HepG2 (cell line): ENCODE results near the gene EIF4G2. TPM values are rescaled to one million over a fixed set of nuclear protein-coding genes. Genes with fewer than 3 reads are reported as not detected.

Experiments used
- ARID2 ChIP-seq: sonication (generic); formaldehyde crosslinking; IDR thresholded peaks from 2 replicates; pipeline ENCODE4 v1.8.1; 2022; ENCODE audit warnings: mild to moderate bottlenecking, missing genetic modification reagents, borderline replicate concordance
- ATF1 ChIP-seq: IDR thresholded peaks from 2 replicates; pipeline ENCODE4 v1.6.1; 2016; ENCODE audit warnings: mild to moderate bottlenecking, control low read depth
- FIP1L1 ChIP-seq: fragments of 200-400 bp; formaldehyde crosslinking; IDR thresholded peaks from 2 replicates; pipeline ENCODE4 v1.6.1; 2018; ENCODE audit warnings: low read depth, mild to moderate bottlenecking, low read length, moderate library complexity, borderline replicate concordance; ENCODE audit not compliant: insufficient read depth
- FLYWCH1 ChIP-seq: sonication (generic); formaldehyde crosslinking; IDR thresholded peaks from 2 replicates; pipeline ENCODE4 v1.8.1; 2023; ENCODE audit warnings: mild to moderate bottlenecking, missing genetic modification reagents
- FOSL2 ChIP-seq: sonication (generic); formaldehyde crosslinking; IDR thresholded peaks from 2 replicates; pipeline ENCODE4 v1.4.0; 2020; ENCODE audit warnings: missing genetic modification reagents
- GPN1 ChIP-seq: sonication (generic); formaldehyde crosslinking; IDR thresholded peaks from 2 replicates; pipeline ENCODE4 v1.5.1; 2020; ENCODE audit warnings: missing genetic modification reagents, borderline replicate concordance
- IKZF1 ChIP-seq: fragments of 450-650 bp; IDR thresholded peaks from 2 replicates; pipeline ENCODE4 v1.7.1; 2016
- KMT2A ChIP-seq: sonication (generic); formaldehyde crosslinking; IDR thresholded peaks from 2 replicates; pipeline ENCODE4 v1.4.0; 2020; ENCODE audit warnings: missing genetic modification reagents
- MTF1 ChIP-seq: sonication (generic); formaldehyde crosslinking; IDR thresholded peaks from 2 replicates; pipeline ENCODE4 v1.5.0; 2020; ENCODE audit warnings: missing genetic modification reagents
- SRY ChIP-seq: sonication (generic); formaldehyde crosslinking; IDR thresholded peaks from 2 replicates; pipeline ENCODE4 v1.8.0; 2022; ENCODE audit warnings: mild to moderate bottlenecking, missing genetic modification reagents
- SYNCRIP ChIP-seq: fragments of 200-400 bp; formaldehyde crosslinking; IDR thresholded peaks from 2 replicates; pipeline ENCODE4 v1.6.1; 2018; ENCODE audit warnings: mild to moderate bottlenecking, low read depth, low read length; ENCODE audit not compliant: insufficient read depth
- TIGD3 ChIP-seq: sonication (generic); formaldehyde crosslinking; IDR thresholded peaks from 2 replicates; pipeline ENCODE4 v1.5.1; 2020; ENCODE audit warnings: mild to moderate bottlenecking, missing genetic modification reagents, borderline replicate concordance
- U2AF2 ChIP-seq: fragments of 200-400 bp; formaldehyde crosslinking; IDR thresholded peaks from 2 replicates; pipeline ENCODE4 v1.6.1; 2017; ENCODE audit warnings: low read depth, mild to moderate bottlenecking, low read length
- ZBTB3 ChIP-seq: sonication (generic); formaldehyde crosslinking; IDR thresholded peaks from 2 replicates; pipeline ENCODE4 v1.4.0; 2020; ENCODE audit warnings: low read depth, mild to moderate bottlenecking, moderate library complexity, missing genetic modification reagents, borderline replicate concordance
- ZC3H13 ChIP-seq: sonication (generic); formaldehyde crosslinking; IDR thresholded peaks from 2 replicates; pipeline ENCODE4 v1.8.1; 2023; ENCODE audit warnings: mild to moderate bottlenecking, missing genetic modification reagents, moderate library complexity
- ZNF253 ChIP-seq: sonication (generic); formaldehyde crosslinking; IDR thresholded peaks from 2 replicates; pipeline ENCODE4 v1.8.0; 2022; ENCODE audit warnings: mild to moderate bottlenecking, missing genetic modification reagents, borderline replicate concordance
- ZNF292 ChIP-seq: sonication (generic); formaldehyde crosslinking; IDR thresholded peaks from 2 replicates; pipeline ENCODE4 v1.8.1; 2022; ENCODE audit warnings: mild to moderate bottlenecking, low read depth, missing genetic modification reagents, borderline replicate concordance
- ZNF335 ChIP-seq: sonication (generic); formaldehyde crosslinking; IDR thresholded peaks from 2 replicates; pipeline ENCODE4 v1.4.0; 2020; ENCODE audit warnings: missing genetic modification reagents
- ZNF432 ChIP-seq: sonication (generic); formaldehyde crosslinking; IDR thresholded peaks from 2 replicates; pipeline ENCODE4 v1.5.0; 2020; ENCODE audit warnings: missing genetic modification reagents, mild to moderate bottlenecking, borderline replicate concordance
- ZNF550 ChIP-seq: sonication (generic); formaldehyde crosslinking; IDR thresholded peaks from 2 replicates; pipeline ENCODE4 v1.4.0; 2020; ENCODE audit warnings: mild to moderate bottlenecking, missing genetic modification reagents, borderline replicate concordance
- ZNF562 ChIP-seq: sonication (generic); formaldehyde crosslinking; IDR thresholded peaks from 2 replicates; pipeline ENCODE4 v1.8.0; 2022; ENCODE audit warnings: missing genetic modification reagents, borderline replicate concordance
- ZNF788 ChIP-seq: sonication (generic); formaldehyde crosslinking; IDR thresholded peaks from 2 replicates; pipeline ENCODE4 v1.5.0; 2020; ENCODE audit warnings: mild to moderate bottlenecking, missing genetic modification reagents, borderline replicate concordance
- ZNF792 ChIP-seq: IDR thresholded peaks from 2 replicates; pipeline ENCODE4 v1.6.1; 2016
- ZSCAN30 ChIP-seq: sonication (generic); formaldehyde crosslinking; IDR thresholded peaks from 2 replicates; pipeline ENCODE4 v1.5.0; 2020; ENCODE audit warnings: mild to moderate bottlenecking, missing genetic modification reagents
- polyA plus RNA-seq, 8 experiments: library from polyadenylated mRNA; depleted of rRNA in 3 of 8; stranded (reverse) in 7 of 8; unstranded in 1 of 8; fragments of >200 nt; fragmentation: Illumina TruSeq in 4 of 8; extraction: Trizol in 4 of 8; gene quantifications; 2 replicates each; pipeline versions ENCODE4 v1.2.1 to v1.2.3, GENCODE V29; 2011 to 2016; ENCODE audit warnings: low read depth in 4 of 8, missing spikeins in 1 of 8, mixed read lengths in 1 of 8; ENCODE audit not compliant: insufficient read depth in 1 of 8
- total RNA-seq, 5 experiments: library from RNA; depleted of rRNA; stranded (reverse); fragments of >200 nt; fragmentation: Illumina TruSeq; extraction: Trizol; gene quantifications; 2 replicates each; pipeline ENCODE4 v1.2.3, GENCODE V29; 2016; ENCODE audit warnings: low read depth in 1 of 5
- TF ChIP-seq, protein P1 (sequence below): sonication (generic); formaldehyde crosslinking; IDR thresholded peaks from 2 replicates; pipeline ENCODE4 v1.5.0; 2020; ENCODE audit warnings: missing genetic modification reagents
- TF ChIP-seq, protein P2 (sequence below), 2 experiments: sonication (generic) in 1 of 2; formaldehyde crosslinking in 1 of 2; IDR thresholded peaks; 2 replicates each; pipeline versions ENCODE4 v1.4.0 to v1.6.1; 2018 to 2020; ENCODE audit warnings: missing genetic modification reagents in 2 of 2, borderline replicate concordance in 1 of 2, low read depth in 1 of 2, mild to moderate bottlenecking in 1 of 2, missing biosample characterization in 1 of 2
- TF ChIP-seq, protein P3 (sequence below): sonication (generic); formaldehyde crosslinking; IDR thresholded peaks from 2 replicates; pipeline ENCODE4 v1.4.0; 2020; ENCODE audit warnings: missing genetic modification reagents

EIF4G2 gene
- total and polyA plus RNA-seq, 2 of the 13 experiments (the other 11 are each of a cell fraction or from before 2014, with no cell fraction given), result 362 to 546 TPM

DNA sequence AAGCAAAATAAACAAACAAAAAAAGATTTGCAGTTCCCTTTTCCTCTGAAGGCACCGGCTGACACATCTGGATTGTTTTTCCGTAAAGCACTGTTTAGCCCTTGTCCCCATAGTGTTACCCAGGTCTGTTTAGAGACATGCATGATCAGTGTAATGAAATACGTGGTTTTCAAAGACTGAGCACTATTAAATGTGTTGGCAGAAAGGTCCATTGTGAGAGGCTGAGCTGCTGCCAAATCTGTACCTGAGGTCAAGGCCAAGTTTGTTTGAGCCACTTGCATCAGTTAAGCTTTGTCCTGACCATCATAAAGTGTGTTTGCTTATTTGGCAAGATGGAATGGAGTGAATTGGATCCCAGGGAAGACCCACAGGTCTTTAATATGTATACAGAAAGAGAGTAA lies 31.3 kb downstream of the EIF4G2 start (continued):
- TF ChIP-seq FLYWCH1 (CRISPR knock-in tag), result no peak
- TF ChIP-seq ATF1 (CRISPR knock-in tag), result no peak
- TF ChIP-seq, protein P1, sequence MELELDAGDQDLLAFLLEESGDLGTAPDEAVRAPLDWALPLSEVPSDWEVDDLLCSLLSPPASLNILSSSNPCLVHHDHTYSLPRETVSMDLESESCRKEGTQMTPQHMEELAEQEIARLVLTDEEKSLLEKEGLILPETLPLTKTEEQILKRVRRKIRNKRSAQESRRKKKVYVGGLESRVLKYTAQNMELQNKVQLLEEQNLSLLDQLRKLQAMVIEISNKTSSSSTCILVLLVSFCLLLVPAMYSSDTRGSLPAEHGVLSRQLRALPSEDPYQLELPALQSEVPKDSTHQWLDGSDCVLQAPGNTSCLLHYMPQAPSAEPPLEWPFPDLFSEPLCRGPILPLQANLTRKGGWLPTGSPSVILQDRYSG (CRISPR knock-in tag), result no peak
- no peak for TF ChIP-seq GPN1 (CRISPR knock-in tag)
- no peak for TF ChIP-seq ARID2 (CRISPR knock-in tag)
- TF ChIP-seq U2AF2, result no peak
- TF ChIP-seq ZBTB3 (CRISPR knock-in tag), result no peak
- TF ChIP-seq SYNCRIP, result no peak
- no peak for TF ChIP-seq ZNF432
- no peak for TF ChIP-seq ZNF788 (CRISPR knock-in tag)
- no peak for TF ChIP-seq KMT2A (CRISPR knock-in tag)
- no peak for TF ChIP-seq ZC3H13
- no peak for TF ChIP-seq ZNF292 (CRISPR knock-in tag)
- TF ChIP-seq ZNF792 (CRISPR knock-in tag), result no peak
- no peak for TF ChIP-seq ZNF550
- TF ChIP-seq FOSL2 (CRISPR knock-in tag), result 0 out of 2 replicates have a peak, but pooled peaks have one; percentile 12
- TF ChIP-seq IKZF1, result no peak
- no peak for TF ChIP-seq TIGD3
- no peak for TF ChIP-seq ZNF562 (CRISPR knock-in tag)
- no peak for TF ChIP-seq SRY (CRISPR knock-in tag)
- TF ChIP-seq ZSCAN30 (CRISPR knock-in tag), result no peak
- no peak for TF ChIP-seq FIP1L1
- TF ChIP-seq ZNF335 (CRISPR knock-in tag), result no peak
- TF ChIP-seq ZNF253 (CRISPR knock-in tag), result no peak
- TF ChIP-seq, protein P2, sequence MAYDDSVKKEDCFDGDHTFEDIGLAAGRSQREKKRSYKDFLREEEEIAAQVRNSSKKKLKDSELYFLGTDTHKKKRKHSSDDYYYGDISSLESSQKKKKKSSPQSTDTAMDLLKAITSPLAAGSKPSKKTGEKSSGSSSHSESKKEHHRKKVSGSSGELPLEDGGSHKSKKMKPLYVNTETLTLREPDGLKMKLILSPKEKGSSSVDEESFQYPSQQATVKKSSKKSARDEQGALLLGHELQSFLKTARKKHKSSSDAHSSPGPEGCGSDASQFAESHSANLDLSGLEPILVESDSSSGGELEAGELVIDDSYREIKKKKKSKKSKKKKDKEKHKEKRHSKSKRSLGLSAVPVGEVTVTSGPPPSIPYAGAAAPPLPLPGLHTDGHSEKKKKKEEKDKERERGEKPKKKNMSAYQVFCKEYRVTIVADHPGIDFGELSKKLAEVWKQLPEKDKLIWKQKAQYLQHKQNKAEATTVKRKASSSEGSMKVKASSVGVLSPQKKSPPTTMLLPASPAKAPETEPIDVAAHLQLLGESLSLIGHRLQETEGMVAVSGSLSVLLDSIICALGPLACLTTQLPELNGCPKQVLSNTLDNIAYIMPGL (CRISPR knock-in tag; IDR thresholded peaks at IDR 0.05; ENCODE audit: borderline replicate concordance in 1 of 2, low read depth in 1 of 2), result no peak
- TF ChIP-seq, protein P3, sequence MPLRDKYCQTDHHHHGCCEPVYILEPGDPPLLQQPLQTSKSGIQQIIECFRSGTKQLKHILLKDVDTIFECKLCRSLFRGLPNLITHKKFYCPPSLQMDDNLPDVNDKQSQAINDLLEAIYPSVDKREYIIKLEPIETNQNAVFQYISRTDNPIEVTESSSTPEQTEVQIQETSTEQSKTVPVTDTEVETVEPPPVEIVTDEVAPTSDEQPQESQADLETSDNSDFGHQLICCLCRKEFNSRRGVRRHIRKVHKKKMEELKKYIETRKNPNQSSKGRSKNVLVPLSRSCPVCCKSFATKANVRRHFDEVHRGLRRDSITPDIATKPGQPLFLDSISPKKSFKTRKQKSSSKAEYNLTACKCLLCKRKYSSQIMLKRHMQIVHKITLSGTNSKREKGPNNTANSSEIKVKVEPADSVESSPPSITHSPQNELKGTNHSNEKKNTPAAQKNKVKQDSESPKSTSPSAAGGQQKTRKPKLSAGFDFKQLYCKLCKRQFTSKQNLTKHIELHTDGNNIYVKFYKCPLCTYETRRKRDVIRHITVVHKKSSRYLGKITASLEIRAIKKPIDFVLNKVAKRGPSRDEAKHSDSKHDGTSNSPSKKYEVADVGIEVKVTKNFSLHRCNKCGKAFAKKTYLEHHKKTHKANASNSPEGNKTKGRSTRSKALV (CRISPR knock-in tag), result no peak
- no peak for TF ChIP-seq MTF1
